Measurements from ENCODE around the gene PPDPF.
"Not testable (repeated sequence)": the region's sequence is repeated elsewhere in the genome, so short reads cannot be mapped to it uniquely, and the experiment has no call there.

The PPDPF gene

GRCh38 chr20:63566395-63567135, 46.0 kb downstream of the PPDPF start:
- no peak for DNase-seq

GRCh38 chr20:63567136-63567385, 46.5 kb downstream of the PPDPF start:
- peak; percentile 38 for DNase-seq

DNA sequence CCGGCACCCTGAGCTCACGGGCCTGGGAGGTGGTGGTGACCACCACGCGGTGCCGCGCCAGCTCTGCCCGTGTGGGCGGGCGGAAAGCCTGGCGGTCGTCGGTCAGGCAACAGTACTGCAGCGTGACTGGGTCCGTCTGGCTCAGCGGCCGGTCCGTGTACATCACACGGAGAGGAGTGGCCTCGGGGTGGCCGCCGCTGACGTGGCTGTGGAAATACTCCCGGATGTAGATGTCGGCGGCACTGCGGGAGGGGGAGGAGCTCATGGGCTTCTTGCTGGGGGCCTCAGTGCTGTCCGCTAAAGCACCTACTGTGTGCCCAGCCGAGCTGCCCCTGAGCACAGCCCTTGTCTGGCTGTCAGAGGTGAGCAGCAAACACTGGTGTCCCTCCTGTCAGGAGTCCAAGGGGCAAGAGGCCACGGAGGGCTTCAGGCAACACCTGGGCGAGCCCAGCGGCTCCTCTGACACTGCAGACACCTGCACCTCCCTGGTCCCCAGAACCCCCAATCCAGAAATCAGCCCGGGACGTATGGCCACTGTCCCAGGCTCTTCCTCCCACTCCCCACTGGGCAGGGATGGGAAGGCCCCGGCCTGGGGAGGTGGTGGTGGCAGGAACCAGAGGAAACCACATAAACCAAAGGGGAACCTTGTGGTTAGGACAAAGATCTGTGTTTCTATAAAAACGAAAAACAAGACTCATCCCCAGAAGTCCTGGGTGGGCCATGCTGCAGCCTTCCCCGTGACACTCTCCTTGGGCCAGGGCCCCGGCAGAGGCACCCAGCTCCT, 47.0 kb downstream of the PPDPF start:
- DNase-seq: peak; percentile 76

DNA sequence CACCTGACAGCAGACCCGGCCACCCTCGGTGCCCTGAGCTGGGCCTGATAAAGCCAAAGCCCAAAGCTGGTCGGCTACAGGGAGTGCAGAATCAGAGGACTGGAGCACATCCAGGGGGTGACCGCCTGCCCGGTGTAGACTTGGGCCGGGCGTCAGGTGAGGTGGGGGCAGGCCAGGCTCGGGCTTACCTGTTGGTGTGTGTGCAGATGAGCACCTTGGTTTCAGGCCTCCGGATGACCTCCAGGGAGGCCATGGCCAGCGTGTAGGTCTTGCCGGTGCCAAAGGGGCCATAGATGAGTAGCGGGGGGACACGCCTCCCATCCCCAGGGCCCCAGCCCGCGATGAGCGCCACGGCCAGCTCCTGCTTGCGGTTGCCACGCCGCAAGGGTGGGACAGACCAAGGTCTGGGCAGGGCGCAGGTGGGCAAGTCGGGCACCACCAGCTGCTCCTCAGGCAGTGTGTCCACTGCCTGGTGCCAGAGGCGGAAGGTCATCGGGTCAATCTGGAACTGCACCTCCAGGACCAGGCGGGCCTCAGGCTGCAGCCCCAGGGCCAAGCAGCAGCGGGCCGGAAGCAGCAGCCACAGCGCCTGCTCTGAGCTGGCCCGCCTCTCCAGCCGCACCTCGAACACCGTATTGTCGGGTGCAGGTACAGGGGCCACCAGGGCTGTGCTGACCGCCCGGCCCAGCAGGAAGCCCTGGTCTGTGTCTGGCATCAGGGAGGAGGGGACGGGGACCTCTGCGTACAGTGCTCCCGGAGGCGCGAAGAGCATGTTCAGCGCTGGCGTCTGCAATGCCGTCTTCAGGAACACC, 47.8 kb downstream of the PPDPF start:
- no peak for DNase-seq

DNA sequence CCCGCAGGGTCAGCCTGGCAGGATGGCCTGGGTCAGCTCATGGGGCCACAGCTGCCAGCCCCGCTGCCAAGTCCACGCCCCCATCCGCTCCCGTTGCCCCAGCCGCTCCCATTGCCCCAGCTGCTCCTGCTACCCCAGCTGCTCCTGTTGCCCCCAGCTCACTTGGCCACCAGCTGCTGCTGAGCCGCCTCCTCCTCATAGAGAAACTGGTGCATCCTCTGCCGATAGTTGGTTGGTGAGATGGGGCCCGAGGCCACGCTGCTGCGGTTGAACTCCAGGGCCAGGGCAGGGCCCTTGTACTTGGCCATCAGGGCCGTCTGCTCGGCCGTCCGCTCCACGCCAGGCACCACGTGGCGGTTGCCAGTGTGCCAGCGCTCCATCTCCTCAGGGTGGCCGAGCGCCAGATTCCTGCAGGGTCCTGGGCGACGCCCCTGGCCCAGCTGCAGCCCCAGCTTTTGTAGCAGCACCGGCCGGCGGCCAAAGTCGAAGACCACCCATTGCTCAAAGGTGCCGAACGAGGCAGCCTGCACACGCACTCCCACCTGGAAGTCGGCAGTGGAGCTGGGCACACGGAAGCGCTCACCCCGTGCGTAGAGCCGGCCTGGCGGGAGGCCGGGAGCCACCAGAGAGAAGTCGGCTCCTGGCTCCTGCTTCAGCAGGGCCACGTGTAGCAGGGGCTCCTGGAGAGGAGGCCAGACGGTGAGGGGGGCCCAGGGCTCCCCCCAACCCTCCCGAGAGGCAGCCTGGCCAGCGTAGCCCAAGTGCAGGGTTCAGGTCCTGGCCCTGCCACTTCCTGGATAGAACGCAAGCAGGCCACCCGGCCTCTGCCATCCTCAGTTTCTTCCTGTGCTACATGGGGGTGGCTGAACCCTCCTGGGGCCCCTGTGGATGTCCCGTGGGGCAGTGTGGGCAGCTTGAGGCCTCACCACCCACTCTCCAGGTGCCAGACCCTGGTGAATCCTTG, 48.7 kb downstream of the PPDPF start:
- DNase-seq: peak; percentile 23

DNA sequence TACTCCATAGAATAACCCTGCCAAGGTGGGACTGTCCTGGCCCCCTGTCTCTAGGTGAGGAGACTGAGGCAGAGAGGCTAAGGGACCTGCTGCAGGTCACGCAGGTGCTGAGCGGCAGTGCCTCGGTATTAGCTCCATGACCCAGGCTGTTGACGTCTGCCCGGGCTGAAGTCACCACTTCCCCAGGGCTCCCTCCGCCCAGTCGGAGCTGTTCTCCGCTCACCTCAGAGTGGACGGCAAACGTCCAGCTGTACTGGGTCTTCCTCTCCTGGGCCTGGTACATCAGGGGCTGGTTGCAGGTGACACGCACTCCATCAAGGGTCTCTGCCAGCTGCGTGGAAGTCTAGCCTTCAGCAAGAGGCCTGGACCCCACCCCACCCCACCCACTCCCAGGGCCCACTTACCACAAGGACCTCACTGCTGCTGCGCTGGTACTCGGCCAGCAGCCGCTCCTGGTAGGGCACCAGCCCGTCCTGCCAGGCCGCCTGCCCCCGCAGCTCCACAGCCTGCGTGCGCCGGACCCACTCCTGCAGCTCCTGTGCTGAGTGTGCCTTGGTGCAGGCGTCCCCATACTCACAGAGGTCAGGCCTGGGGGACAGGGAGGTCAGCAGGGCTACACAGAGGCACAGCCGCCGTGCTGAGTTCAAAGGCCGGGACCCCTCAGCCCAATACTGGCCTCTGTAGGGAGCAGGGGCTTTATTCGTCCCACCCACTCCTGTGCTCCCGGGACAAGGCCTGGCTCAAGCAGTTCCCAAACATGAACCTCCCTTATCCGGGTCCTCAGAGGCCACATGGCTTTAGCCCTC, 49.9 kb downstream of the PPDPF start:
- DNase-seq: no peak

- not testable (repeated sequence) for DNase-seq
Measured at GRCh38 chr20:63571087-63571478, 50.5 kb downstream of the PPDPF start.
